ENCODE results near the gene ACAP3.
"Not testable (repeated sequence)": the region's sequence is repeated elsewhere in the genome, so short reads cannot be mapped to it uniquely, and the experiment has no call there.

The ACAP3 gene

DNA sequence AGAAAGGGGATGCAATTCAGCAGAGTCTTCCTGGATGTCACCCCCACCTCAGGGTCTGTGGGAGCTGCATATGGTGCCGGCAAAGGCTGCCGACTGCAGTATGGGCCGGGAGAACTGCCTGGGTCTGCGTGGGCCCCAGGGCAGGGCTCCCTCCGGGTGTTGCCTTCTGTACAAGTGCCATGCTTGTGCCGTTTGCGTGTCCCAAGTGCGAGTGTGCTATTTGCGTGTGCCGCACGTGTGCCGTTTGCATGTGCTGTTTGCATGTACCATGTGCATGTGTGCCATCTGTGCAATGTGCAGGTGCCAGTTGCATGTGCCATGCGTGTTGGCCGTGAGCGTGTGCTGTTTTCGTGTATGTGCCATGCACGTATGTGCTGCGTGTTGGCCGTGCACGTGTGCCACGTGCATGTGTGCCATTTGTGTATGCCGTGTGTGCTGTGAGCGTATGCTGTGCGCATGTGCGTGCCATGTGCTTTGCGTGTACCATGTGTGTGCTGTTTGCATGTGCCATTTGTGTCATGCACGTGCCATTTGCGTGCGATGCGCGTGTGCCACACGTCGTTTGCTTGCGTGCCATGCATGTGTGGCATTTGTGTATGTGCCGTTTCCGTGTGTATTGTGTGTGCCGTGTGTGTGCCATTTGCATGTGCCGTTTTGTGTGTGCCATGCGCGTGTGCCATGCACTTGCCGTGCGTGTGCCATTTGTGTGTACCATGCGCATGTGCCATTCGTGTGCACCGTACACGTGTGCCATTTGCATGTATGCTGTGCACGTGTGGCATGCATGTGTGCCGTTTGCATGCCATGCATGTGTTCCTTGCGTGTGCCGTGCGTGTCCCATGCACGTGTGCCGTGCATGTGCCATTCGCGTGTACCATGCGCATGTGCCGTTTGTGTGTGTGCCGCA, 21.8 kb upstream of the ACAP3 start:
- no peak for DNase-seq

- DNase-seq = no peak
Measured at GRCh38 chr1:1328254-1328653, 20.5 kb upstream of the ACAP3 start.

GRCh38 chr1:1327291-1327690, 19.6 kb upstream of the ACAP3 start:
- no peak for DNase-seq

- no peak for DNase-seq
Measured at GRCh38 chr1:1326075-1326605, 18.4 kb upstream of the ACAP3 start.

DNA sequence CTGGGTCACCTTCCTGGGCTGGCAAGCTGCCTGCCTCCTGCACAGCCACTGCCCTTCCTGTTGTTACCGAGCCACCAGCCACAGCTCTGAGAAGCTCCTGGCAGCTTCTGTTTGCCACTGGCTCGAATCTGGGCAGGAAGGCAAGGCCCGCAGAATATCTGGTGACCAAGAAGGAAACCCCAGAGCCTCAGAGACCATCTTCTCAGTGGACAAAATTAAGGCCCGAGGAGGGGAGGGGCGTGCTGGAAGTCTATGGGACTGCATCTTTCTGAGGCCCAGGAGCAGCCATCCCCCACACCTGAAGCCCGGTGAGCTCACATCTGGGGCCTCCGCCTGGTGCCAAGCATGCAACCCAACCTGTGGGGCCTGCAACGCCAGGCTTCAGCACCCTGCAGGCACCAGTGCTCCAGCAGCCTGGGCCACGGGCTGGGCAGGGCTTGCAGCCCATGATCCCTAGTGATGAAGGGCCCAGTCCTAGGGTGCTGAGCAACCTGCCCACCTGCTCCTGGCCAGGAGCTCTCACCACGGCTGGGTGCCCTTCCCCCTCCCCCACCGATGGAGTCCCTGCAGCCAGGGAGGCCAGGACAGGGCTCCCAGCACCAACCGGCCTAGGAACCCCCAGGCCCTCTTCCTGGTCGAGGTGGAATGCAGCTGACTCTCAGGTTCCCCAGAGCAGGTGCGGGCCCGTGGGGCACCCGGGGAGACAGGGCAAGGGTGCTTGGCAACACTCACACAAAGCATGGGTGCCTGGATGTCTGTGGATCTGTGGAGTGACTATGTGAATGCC, 17.8 kb upstream of the ACAP3 start:
- no peak for DNase-seq

GRCh38 chr1:1324524-1325287, 17.0 kb upstream of the ACAP3 start, which contains the start of the genes CPTP and INTS11:
CPTP (plus strand) TSS chr1:1324802; CDS start chr1:1326911, 2,109 bp downstream.
INTS11 (minus strand) TSS chr1:1324660; CDS start chr1:1324608, 52 bp downstream.
- DNase-seq = peak; percentile 82

- no peak for DNase-seq
Measured at GRCh38 chr1:1324084-1324523, 16.4 kb upstream of the ACAP3 start.

DNA sequence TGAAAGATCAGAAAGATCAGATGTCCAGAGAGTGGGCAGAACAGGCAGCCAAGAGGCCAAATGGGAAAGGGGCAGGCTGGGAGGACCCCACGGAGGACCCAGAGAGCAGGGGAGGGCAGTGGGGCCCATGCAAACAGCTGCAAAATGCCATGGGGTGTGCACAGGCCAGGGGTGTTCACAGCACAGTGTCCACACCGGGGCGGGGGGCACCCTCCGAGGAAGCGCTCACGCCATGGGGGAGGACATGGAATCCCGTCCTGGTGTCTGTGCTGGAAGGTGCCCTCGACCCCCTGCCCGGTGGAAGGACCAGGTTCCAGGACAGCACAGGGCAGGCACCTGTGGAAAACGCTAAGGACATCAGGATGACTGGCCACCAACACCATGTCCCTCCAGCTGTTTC, 15.2 kb upstream of the ACAP3 start:
- DNase-seq = no peak

DNA sequence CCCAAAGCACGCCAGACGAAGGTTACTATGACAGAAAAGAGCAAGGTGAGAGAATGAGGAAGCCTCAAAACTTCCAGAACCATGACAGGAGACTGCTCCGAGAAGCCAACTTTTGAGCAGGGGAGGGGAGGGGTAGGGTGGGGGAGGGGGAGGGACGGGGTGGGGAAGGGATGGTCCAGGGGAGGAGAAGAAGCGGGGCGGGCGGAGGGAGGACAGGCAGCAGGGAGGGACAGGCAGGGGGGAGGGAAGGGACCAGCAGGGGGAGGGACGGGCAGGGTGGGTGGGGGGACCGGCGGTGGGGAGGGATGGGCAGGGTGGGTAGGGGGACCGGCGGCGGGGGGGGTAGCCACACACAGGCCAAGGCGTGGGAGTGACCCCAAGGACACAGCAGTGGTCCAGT, 14.7 kb upstream of the ACAP3 start:
- DNase-seq = no peak

DNA sequence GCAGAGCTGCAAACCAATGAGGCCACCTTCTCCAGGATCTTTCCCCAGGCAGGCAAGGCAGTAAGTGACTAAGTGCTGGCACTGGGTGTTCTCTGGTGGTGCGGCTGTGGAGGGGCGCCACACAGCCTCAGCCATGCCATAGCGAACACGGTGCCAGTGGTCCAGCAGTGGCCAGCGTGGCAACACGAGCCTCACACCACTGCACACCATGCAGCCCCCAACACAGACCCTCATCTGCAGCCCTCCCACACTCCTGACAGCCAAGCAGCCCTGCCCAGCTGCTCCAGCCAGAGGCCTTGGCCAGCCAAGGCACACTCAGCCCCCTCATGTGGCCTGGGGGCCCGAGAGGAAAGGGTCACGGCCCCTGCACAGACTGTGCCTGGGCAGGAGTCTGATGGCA, 13.7 kb upstream of the ACAP3 start:
- DNase-seq = no peak

DNA sequence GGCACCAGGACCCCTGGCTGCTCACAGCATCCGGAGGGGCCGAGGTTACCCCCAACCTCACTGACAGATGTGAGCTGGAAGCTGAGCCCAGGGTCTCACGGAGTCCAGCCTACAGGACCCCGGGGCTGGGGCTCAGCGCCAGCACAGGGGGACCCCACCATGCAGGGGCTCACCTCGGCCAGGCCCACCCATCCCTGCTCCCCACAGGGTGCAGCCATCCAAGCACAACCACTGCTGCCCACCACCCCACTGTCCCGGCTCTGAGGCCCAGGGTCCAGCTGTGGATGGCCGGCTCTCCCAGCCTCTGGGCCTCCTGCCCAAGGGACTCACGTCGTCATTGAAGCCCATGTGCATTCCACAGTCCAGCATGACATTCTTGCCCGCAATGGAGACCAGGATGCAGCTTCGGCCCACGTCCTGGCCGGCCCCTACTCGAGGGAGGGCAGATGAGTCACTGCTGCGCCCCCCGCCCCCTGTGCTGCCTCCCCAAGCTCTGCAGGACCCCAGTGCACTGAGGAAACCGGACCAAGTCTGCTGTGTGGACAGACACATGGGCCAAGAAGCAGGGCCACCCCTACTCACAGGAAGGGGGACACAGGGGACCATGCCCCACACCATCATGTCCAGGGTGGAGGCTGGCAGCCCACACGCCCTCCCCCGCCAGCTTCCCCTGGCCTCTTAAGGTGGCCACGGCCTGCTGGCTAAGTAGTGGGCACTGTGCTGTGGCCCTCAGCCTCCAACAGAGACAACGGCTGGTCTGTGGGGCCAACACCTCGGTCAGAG, 13.1 kb upstream of the ACAP3 start:
- no peak for DNase-seq

DNA sequence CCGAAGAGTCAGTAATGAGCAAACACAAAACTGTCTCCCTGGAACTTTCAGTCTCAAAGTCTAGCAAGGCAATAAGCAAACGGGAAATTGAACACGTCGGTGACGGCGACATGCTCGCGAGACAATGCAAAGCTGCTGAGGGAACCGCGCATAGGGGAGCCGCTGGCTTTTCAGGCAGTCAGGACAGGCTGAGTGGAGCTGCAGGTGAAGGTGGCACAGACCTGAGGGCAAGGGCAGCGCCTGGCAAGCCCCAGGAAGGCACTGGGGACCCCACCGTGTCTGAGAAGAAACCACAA, 11.9 kb upstream of the ACAP3 start:
- no peak for DNase-seq

DNA sequence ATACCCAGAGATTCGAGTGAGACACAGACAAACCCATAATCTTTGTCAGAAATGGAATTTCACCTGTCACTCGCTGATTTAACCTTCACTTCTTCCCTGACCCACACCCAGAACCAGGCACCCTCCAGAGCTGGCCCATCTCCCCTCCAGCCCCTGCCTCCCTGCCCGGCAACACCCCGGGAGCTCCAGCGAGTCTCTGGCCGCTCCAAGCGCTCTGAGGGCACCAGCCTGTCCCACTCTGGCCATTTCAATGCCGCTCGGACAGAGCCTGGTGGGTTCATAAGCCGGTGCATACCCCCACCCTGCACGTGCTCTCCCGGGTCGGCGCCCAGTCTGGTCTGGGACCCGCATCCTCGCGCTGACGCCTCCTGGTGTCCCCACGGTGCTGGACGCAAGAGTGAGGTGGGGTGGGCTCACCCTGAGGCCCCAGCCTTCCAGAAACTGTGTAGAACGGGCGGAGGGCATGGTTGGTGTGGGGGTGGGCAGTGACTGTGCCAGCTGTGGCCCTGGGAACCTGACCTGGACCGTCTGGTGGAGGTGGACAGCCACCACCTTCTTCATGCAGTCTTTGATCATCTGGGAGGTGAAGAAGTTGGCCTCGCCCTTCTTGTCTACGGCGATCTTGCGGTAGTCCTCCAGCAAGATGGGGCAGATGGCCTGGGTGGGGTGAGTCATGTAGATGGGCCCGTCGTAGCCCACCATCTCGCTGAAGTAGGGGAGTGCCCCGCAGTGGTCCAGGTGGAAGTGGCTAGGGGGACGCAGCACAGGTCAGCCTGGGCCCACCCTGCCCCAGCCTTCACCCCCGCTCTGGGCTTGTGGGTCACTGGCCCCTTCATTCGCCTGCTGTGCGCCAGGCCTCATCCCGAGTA, 11.3 kb upstream of the ACAP3 start:
- DNase-seq = no peak

DNA sequence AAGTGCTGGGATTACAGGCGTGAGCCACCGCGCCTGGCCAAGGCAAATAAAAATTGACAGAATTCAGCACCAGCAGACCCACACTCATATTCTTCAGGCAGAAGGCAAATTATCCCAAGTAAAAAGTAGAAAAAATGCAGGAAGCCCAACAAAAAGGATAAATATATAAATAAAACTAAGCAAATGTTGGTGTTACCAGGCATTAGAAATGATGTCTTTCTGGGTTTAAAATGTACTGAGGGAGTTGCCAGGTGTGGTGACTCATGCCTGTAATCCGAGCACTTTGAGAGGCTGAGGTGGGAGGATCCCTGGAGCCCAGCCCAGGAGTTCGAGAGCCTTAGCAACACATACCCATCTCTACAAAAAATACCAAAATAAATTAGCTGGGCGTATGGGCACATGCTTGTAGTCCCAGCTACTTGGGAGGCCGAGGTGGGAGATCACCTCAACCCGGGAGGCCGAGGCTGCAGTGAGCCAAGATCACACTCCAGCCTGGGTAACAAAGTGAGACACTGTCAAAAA, 10.5 kb upstream of the ACAP3 start:
- DNase-seq = no peak

DNA sequence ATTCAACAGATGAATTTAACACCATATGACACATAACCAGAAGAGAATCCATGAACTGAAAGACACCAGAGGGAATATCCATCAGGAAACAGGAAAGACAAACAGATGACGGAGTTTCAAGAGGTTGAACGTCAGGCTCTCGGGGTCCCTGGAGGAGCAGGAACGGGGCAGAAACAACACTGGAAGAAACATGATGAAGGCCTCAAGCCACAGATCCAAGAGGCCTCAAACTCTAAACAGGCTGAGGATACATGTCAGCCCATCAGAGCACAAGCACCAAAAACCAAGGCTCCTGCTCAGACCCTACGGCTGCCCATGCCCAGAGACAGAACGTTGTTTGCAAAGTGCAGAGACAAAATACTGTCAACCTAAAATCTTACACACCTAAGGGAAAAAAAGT, 9.7 kb upstream of the ACAP3 start:
- DNase-seq = no peak

DNA sequence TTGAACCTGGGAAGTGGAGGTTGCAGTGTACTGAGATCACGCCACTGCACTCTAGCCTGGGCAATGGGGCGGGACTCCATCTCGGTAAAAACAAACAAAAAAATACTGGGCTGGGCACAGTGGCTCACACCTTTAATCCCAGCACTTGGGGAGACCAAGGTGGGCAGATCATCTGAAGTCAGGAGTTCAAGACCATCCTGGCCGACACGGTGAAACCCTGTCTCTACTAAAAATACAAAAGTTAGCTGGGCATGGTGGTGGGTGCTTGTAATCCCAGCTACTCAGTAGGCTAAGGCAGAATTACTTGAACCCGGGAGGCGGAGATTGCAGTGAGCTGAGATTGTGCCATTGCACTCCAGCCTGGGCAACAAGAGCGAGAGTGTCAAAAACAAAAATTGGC, 8.5 kb upstream of the ACAP3 start:
- not testable (repeated sequence) for DNase-seq

DNA sequence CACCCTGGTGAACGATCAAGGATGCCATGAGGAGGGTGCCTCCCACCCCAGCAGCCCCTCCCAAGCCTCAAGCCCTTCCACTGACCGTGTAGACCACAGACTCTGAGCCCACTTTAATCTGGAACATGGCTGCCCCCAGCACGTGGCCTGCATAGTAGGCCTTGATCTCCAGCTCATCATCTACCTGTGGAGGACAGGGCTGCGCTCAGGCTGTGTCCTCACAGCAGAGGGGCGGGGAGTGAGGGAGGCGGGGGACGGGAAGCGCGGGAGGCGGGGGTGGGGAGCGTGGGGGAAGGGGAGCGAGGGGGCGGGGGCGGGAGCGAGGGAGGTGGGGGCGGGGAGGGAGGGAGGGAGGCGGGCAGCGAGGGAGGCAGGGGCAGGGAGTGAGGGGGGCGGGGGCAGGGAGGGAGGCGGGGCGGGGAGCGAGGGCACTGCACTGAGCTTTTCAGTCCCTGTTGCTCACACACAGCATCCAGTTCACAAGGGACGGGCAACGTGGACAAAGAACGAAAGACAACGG, 7.8 kb upstream of the ACAP3 start:
- DNase-seq = no peak

- DNase-seq = no peak
Measured at GRCh38 chr1:1314678-1315335, 7.1 kb upstream of the ACAP3 start.

DNA sequence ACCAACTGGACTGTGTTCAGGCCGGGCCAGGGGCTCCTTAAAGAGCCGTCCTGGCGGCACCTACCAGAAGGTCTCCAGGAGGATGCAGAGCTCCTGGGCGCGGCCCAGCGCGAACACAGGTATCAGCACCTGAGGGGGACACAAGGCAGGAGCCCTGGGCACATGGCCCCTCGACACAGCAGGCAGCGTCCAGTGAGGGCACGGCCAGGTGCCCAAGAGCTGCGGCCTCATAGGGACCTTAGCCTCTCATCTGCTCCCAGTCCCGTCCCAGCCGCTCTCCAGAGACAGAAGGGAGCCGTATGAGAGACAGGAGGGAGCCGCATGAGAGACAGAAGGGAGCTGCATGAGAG, 6.5 kb upstream of the ACAP3 start:
- no peak for DNase-seq

Measured in MV-4-11 (cell line).